HL-60 (cell line): Measurements from ENCODE around the gene IGF1.

Experiments
- CTCF ChIP-seq: IDR thresholded peaks from one replicate; pipeline ENCODE4 v1.5.1; 2011; ENCODE audit warnings: low read length, control low read depth, inconsistent platforms; ENCODE audit not compliant: insufficient read depth
- GABPA ChIP-seq: IDR thresholded peaks from 2 replicates; pipeline ENCODE4 v1.6.1; 2012; ENCODE audit warnings: low read depth
- POLR2AphosphoS5 ChIP-seq: IDR thresholded peaks from 2 replicates; pipeline ENCODE4 v1.6.1; 2012; ENCODE audit warnings: low read depth
- TF ChIP-seq, protein P1 (sequence below): IDR thresholded peaks from 2 replicates; pipeline ENCODE4 v1.6.1; 2012; ENCODE audit warnings: low read depth; ENCODE audit not compliant: insufficient replicate concordance

DNA sequence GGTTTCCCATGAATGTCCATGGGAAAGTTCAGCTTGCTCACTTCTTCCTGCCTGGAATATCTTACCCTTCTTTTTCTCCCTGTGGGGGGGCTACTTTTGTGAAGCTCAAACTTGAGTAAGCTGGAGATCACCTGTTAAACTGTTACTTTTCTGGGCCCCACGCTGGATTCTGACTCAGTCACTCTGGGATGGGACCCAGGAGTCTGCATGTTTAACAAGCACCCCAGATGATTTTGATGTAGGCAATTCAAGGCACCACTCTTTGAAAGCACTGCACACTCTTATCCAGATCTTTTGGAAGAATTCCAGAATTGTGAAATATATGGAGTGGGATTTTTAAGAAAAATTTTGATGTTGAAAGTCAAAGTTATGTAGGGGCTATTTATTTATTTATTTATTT, 46.3 kb upstream of the IGF1 start:
- TF ChIP-seq POLR2AphosphoS5 (no peak), CTCF (no peak), GABPA (no peak)
- TF ChIP-seq, protein P1, sequence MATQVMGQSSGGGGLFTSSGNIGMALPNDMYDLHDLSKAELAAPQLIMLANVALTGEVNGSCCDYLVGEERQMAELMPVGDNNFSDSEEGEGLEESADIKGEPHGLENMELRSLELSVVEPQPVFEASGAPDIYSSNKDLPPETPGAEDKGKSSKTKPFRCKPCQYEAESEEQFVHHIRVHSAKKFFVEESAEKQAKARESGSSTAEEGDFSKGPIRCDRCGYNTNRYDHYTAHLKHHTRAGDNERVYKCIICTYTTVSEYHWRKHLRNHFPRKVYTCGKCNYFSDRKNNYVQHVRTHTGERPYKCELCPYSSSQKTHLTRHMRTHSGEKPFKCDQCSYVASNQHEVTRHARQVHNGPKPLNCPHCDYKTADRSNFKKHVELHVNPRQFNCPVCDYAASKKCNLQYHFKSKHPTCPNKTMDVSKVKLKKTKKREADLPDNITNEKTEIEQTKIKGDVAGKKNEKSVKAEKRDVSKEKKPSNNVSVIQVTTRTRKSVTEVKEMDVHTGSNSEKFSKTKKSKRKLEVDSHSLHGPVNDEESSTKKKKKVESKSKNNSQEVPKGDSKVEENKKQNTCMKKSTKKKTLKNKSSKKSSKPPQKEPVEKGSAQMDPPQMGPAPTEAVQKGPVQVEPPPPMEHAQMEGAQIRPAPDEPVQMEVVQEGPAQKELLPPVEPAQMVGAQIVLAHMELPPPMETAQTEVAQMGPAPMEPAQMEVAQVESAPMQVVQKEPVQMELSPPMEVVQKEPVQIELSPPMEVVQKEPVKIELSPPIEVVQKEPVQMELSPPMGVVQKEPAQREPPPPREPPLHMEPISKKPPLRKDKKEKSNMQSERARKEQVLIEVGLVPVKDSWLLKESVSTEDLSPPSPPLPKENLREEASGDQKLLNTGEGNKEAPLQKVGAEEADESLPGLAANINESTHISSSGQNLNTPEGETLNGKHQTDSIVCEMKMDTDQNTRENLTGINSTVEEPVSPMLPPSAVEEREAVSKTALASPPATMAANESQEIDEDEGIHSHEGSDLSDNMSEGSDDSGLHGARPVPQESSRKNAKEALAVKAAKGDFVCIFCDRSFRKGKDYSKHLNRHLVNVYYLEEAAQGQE, result no peak
